Skeletal muscle cell (primary cell): Measurements from ENCODE around the gene NGF.
A peak's percentile ranks its signal among the peaks of the same experiment; 100 is the strongest.
"Not testable (repeated sequence)": the region's sequence is repeated elsewhere in the genome, so short reads cannot be mapped to it uniquely, and the experiment has no call there.

Experiments
- DNase-seq: peaks from one replicate; pipeline ENCODE4 v3.0.0-alpha.2; 2010; ENCODE audit warnings: low read depth
- H3K4me3 ChIP-seq: 2 replicates; pipeline ENCODE4 v1.5.1; 2011; ENCODE audit warnings: low read depth, mild to moderate bottlenecking, control low read depth, low read length, moderate library complexity

NGF gene

GRCh38 chr1:115337633-115338456 is at the start of gene NGF:
Gene NGF (minus strand): TSS chr1:115338249. CDS start chr1:115286795, 51,454 bp downstream.
- peak within 1 kb of the TSS; percentile 56 for H3K4me3 ChIP-seq
- no peak for DNase-seq

DNA sequence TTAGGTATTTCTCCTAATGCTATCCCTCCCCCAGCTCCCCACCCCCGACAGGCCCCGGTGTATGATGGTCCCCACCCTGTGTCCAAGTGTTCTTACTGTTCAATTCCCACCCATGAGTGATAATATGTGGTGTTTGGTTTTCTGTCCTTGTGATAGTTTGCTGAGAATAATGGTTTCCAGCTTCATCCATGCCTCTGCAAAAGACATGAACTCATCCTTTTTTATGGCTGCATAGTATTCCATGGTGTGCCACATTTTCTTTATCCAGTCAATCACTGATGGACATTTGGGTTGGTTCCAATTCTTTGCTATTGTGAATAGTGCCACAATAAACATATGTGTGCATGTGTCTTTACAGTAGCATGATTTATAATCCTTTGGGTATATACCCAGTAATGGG is 45.4 kb upstream of the NGF start:
- DNase-seq, H3K4me3 ChIP-seq: not testable (repeated sequence)

DNA sequence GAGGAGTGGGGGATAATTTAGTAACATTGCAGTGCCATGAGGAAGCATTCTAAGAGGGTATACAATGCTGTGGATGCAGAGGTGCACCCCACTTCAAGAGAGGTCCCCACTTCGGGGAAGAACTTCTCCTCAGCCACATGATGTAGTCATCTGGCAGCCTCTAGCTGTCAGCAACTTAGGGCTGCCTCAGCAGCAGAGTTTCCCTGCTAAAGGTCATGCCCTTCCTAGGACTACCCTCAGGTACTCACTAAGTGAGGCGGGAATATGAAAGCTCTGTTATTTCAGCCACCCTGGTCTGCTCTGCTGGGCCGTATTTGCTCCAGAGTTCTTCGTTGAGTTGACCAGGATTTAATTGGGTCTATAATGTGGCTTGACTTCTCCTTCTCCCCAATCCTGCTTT is 41.9 kb upstream of the NGF start:
- H3K4me3 ChIP-seq = no peak overlapping the region
- no peak for DNase-seq

DNA sequence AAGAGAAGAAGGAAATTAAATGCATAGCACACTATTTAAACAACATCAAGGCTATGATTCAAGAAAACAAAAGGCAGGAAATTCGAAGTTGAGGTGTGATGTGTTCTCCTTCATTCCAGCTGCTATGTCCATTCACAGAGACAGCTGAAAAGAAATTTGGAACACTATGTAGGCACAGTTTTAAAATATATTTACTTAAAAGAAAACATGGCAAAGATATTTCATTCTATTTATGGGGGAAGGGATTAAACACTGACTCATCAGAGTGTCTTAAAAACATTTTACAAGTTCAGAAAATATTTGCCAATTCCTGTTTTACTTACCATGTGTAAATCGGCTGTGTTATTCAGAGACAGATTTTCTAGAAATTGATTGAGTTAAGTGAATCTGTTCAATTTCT is 39.4 kb upstream of the NGF start:
- H3K4me3 ChIP-seq = no peak overlapping the region
- DNase-seq = no peak

- no peak overlapping the region for H3K4me3 ChIP-seq
- DNase-seq = no peak
These were observed 36.5 kb upstream of the NGF start for GRCh38 chr1:115374598-115374997.

- DNase-seq = peak; percentile 66
These were observed 35.3 kb upstream of the NGF start for GRCh38 chr1:115373305-115373704.

GRCh38 chr1:115365738-115366137 is 27.7 kb upstream of the NGF start:
- DNase-seq = no peak
- no peak overlapping the region for H3K4me3 ChIP-seq

More at GRCh38 chr1:115373305-115373704, 35.3 kb upstream of the NGF start:
- H3K4me3 ChIP-seq = no peak overlapping the region

DNA sequence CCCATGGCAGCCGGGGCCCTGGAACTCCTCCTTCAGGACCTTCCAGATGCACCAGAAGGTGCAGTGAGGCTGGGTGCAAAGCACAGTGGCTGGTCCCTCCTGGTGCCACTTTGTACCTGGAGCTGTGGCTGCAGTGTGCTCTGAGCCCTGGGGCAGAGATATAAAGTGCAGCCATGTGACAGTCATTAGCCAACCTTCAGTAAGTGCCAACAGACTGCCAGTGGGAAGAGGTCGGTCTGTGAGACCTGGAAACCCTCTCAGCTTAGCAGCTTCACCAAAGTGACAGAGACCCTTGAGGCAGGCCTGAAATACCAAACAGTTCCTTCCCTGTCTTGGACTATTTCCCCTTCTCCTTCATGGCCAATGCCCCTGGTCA is 26.7 kb upstream of the NGF start:
- no peak overlapping the region for H3K4me3 ChIP-seq
- DNase-seq = no peak

DNA sequence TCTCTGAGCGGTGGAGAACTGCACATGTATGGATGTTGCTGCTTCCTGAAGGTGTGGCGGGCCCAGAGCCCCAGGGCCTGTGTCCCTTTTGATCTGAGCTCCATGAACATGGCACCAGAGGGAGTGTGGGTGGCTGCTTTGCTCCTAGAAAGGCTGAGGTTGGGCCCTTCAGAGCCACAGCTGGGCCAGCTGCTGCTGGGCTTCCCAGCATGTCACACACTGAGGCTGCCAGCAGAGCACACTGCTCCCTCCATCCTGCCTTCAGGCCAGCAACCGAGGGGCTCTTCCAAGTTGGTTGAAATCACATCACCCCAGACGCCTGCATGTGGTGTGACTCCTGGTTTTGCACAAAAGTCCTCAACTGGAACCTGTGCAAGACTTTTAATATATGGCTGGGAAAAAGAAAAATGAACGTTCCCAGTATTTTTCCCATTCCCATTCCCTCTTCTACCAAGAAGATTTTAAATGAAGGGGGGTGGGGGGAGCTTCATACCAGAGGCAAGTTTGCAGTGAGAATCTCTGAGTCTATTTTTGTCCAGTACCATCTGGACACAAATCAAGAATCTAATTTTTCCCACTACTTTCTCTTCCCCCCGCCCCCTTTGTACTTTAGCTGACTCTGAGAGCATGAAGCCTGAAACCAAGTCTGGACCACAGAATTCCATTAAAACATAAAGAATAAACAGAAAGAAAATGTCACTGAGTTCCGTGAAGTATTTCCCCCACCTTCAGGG is 26.2 kb upstream of the NGF start:
- no peak overlapping the region for H3K4me3 ChIP-seq

GRCh38 chr1:115363171-115363570 is 25.1 kb upstream of the NGF start:
- no peak for DNase-seq
- H3K4me3 ChIP-seq = no peak overlapping the region

More for the DNA sequence above, 26.2 kb upstream of the NGF start:
- DNase-seq = peak; percentile 13

DNA sequence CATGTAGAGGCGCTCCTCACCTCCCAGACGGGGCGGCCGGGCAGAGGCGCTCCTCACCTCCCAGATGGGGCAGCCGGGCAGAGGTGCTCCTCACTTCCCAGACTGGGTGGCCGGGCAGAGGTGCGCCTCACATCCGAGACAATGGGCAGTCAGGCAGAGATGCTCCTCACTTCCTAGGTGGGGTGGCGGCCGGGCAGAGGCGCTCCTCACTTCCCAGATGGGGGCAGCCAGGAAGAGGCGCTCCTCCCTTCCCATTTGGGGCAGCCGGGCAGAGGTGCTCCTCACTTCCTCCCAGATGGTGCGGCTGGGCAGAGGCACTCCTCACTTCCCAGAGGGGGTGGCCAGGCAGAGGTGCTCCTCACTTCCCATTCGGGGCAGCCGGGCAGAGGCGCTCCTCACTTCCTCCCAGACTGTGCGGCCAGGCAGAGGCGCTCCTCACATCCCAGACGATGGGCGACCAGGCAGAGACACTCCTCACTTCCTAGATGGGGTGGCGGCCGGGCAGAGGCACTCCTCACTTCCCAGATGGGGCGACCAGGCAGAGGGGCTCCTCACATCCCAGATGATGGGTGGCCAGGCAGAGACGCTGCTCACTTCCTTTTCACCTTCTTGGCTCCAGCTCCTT is 22.6 kb upstream of the NGF start:
- DNase-seq, H3K4me3 ChIP-seq: not testable (repeated sequence)

DNA sequence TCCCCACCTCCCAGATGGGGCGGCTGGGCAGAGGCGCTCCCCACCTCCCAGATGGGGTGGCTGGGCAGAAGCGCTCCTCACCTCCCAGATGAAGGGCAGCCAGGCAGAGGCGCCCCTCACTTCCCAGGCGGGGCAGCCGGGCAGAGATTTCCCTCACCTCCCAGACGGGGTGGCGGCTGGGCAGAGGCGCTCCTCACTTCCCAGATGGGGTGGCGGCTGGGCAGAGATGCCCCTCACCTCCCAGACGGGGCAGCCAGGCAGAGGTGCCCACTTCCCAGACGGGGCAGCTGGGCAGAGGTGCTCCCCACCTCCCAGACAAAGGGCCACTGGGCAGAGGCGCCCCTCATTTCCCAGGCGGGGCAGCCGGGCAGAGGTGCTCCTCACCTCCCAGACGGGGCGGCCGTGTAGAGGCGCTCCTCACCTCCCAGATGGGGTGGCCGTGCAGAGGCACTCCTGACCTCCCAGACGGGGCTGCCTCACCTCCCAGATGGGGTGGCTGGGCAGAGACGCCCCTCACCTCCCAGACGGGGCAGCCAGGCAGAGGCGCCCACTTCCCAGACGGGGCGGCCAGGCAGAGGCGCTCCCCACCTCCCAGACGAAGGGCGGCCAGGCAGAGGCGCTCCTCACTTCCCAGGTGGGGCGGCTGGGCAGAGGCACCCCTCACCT is 21.9 kb upstream of the NGF start:
- DNase-seq, H3K4me3 ChIP-seq: not testable (repeated sequence)

- H3K4me3 ChIP-seq = no peak overlapping the region
- no peak for DNase-seq
These were observed 18.3 kb upstream of the NGF start for GRCh38 chr1:115356356-115356755.

DNA sequence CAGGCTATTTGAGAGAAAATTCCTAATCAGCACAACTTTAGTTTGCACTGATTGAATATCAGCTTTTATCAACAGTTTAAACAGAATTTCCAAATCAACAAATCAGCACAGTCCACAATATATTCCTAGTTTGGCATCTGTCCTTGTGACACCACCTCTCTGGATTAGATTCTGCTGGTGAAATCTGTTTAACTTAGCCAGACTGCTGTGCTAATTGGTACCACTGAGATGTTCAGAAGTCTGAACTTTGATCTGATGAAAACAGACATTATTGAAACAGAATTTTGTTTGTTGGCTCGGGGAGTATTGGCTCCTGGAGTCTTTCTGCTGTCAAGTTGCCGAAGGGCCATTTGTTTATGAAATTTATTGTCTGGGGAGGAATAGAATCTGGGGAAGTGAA is 17.0 kb upstream of the NGF start:
- no peak overlapping the region for H3K4me3 ChIP-seq
- DNase-seq = no peak

DNA sequence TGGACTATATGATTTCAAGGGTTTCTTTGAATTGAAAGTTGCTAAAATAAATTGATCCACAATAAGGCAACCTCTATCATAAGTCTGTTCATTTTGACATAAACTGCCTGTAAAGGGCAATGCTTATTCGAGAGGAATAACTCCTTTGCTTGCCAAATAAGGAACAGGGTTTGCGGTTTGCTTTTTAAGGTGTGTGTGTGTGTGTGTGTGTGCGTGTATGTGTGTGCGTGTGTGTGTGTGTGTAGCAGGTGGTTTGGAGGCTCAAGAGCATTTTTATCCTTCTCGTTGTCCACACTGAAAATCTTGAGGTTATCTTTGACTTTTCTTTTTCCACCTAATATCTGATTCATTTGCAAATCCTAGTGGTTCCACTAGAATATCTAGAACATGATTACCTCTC is 13.1 kb upstream of the NGF start:
- no peak overlapping the region for H3K4me3 ChIP-seq
- DNase-seq = no peak

GRCh38 chr1:115348636-115349035 is 10.6 kb upstream of the NGF start:
- DNase-seq = no peak
- H3K4me3 ChIP-seq = no peak overlapping the region

DNA sequence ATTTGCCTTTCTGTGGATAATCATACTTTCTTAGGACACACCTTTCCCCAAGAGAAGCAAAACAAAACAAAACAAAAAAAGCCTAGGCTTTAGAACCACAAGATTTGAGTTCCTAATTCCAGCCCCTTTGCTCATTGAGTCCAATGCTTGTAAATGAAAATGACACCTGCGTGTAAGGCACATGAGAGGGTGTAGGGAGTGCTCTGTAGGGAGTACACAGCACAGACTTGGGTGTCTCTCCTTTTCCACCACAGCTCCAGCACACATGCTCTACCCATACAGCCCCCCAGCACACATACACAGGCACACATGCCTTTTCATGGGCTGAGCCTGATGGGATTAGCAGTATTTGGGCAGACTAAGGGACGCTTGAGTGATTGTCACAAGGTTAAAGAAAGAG is 9.2 kb upstream of the NGF start:
- DNase-seq = no peak
- H3K4me3 ChIP-seq = no peak overlapping the region

DNA sequence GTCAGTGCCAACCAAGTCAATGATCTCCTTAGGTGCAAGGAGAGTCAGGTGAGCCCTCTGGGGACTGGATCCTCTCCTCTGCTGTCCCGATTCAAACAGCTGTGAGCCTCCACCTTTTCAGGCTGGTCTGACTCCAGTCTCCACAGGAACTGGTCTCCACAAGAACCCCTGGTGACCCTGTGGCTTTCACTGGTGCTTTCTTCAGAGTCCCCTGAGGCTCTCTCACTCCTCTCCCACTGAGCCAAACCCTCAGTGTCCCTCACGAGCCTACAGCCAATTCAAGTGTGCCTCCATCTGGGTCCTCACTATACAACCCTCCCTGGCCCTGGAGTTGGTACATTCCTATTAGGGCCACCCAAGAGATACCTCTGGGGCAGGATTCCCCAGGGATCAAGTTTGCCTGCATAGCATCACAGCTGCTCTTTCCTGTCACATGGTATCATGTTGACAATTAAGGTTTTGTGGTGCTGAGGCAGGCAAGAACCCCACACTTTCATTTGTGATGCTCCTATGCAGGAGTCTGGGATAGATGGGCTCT is 5.2 kb upstream of the NGF start:
- no peak for DNase-seq
- no peak overlapping the region for H3K4me3 ChIP-seq

DNA sequence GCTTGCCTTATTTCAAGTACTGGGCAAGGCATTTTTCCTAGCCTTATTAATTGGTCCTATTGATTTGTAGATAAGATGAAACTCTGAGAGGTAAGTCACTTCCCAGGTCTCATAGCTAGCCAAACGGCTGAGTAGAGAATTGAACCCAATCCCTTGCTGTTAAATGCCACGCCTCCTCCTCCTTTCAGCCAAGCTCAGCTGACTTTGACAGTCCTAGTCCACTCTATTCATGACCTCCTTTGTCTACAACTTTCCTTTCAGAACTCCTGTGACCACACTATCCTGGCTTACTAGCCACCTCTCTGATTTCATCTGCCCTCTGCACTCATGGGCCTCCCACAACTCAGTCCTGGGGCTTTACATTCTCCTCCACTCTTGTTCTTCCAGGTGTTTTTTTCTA is 3.9 kb upstream of the NGF start:
- no peak for DNase-seq
- H3K4me3 ChIP-seq = no peak overlapping the region

DNA sequence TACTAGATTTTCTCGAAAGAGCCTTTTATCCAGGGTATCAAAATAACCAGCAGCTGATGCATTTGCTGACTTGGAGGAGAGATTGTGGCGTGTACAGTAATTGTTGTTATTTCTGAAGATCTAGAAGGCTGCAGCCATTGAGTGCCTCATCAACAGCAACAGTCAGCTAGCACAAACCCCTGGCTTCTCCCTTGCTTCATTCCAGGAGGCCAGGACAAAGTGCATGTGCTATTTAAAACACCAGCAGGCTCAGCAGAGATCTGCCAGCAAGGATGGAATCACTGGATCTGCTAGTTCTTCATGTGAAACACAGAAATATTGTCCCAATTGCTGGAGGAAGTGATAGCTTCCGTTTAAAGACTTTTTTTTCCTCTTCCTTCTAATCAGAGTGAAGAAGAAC is 2.8 kb upstream of the NGF start:
- DNase-seq = no peak
- H3K4me3 ChIP-seq = no peak overlapping the region
